ENCODE results near the gene RAB34. TPM values are rescaled to one million over a fixed set of nuclear protein-coding genes. Genes with fewer than 3 reads are reported as not detected.

The RAB34 gene
- total and polyA plus RNA-seq, 9 of the 15 experiments (the other 6 are each of a cell fraction or from before 2014, with no cell fraction given): 0.07 to 3.8 (median 0.46) TPM; not detected in 1

DNA sequence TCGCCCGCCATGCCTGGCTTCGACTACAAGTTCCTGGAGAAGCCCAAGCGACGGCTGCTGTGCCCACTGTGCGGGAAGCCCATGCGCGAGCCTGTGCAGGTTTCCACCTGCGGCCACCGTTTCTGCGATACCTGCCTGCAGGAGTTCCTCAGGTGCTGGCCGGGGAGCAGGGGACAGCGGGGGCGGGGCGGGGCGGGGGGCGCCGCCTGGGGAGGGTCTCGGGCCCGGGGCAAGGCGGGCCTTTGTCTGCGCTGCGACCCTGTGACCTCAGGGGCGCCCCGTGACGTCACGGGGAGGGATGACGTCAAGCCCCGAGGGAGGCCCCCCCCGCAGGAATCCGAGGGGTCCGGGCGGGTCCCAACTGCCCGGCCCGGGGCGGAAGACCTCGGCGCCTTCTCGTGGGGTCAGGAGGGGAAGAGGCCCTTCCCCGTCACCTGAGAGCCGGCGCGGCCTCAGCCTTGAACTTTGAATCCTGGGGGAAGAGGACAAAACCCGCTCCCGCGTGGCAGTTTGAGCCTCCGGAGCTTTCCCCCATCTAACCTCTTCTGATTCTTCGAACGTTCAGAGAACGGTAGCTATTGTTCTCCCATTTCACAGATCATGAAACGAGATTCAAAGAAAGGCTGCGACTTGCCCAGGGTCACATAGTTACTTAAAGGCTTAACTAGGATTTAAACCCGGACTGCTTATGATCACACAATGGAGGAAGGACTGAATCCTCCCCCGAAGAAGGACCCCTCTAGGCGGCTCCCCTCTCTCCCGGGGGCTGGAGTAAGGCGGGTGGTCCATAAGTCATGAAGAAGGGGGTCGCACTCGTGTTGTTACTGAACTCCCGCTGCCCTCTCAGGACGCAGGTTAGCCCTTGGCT, 26.7 kb upstream of the RAB34 start (continued):
- TF ChIP-seq HNRNPLL (IDR thresholded peaks at IDR 0.05; ENCODE audit: low read depth, low read length, poor library complexity, severe bottlenecking): no peak
- TF ChIP-seq NFE2L1 (tag; IDR thresholded peaks at IDR 0.05; ENCODE audit: borderline replicate concordance, low read depth): no peak
- TF ChIP-seq SMARCB1 (IDR thresholded peaks at IDR 0.05; ENCODE audit: insufficient read length, low read depth): no peak
- TF ChIP-seq, protein P1, sequence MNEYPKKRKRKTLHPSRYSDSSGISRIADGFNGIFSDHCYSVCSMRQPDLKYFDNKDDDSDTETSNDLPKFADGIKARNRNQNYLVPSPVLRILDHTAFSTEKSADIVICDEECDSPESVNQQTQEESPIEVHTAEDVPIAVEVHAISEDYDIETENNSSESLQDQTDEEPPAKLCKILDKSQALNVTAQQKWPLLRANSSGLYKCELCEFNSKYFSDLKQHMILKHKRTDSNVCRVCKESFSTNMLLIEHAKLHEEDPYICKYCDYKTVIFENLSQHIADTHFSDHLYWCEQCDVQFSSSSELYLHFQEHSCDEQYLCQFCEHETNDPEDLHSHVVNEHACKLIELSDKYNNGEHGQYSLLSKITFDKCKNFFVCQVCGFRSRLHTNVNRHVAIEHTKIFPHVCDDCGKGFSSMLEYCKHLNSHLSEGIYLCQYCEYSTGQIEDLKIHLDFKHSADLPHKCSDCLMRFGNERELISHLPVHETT (CRISPR knock-in tag; conservative IDR thresholded peaks at IDR 0.05 in 1 of 2, IDR thresholded peaks at IDR 0.05 in 1 of 2): no peak; a peak in 1 of 4 replicates
- TF ChIP-seq NR1H2 (CRISPR knock-in tag; IDR thresholded peaks at IDR 0.05): no peak
- TF ChIP-seq CHD4 (IDR thresholded peaks at IDR 0.05; ENCODE audit: insufficient read depth, insufficient replicate concordance, low read depth, low read length, poor library complexity, severe bottlenecking): no peak
- TF ChIP-seq, protein P2, sequence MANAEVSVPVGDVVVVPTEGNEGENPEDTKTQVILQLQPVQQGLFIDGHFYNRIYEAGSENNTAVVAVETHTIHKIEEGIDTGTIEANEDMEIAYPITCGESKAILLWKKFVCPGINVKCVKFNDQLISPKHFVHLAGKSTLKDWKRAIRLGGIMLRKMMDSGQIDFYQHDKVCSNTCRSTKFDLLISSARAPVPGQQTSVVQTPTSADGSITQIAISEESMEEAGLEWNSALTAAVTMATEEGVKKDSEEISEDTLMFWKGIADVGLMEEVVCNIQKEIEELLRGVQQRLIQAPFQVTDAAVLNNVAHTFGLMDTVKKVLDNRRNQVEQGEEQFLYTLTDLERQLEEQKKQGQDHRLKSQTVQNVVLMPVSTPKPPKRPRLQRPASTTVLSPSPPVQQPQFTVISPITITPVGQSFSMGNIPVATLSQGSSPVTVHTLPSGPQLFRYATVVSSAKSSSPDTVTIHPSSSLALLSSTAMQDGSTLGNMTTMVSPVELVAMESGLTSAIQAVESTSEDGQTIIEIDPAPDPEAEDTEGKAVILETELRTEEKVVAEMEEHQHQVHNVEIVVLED (CRISPR knock-in tag; IDR thresholded peaks at IDR 0.05): 0 out of 2 replicates have a peak, but pooled peaks have one; percentile 2
- no peak for TF ChIP-seq MBD2 (IDR thresholded peaks at IDR 0.05; ENCODE audit: borderline replicate concordance, low read depth)
- no peak for TF ChIP-seq XRCC4 (IDR thresholded peaks at IDR 0.05; ENCODE audit: extremely low read depth, insufficient read depth, insufficient read length)
- TF ChIP-seq PRMT5 (CRISPR knock-in tag; IDR thresholded peaks at IDR 0.05): 0 out of 2 replicates have a peak, but pooled peaks have one; percentile 14
- TF ChIP-seq, protein P3, sequence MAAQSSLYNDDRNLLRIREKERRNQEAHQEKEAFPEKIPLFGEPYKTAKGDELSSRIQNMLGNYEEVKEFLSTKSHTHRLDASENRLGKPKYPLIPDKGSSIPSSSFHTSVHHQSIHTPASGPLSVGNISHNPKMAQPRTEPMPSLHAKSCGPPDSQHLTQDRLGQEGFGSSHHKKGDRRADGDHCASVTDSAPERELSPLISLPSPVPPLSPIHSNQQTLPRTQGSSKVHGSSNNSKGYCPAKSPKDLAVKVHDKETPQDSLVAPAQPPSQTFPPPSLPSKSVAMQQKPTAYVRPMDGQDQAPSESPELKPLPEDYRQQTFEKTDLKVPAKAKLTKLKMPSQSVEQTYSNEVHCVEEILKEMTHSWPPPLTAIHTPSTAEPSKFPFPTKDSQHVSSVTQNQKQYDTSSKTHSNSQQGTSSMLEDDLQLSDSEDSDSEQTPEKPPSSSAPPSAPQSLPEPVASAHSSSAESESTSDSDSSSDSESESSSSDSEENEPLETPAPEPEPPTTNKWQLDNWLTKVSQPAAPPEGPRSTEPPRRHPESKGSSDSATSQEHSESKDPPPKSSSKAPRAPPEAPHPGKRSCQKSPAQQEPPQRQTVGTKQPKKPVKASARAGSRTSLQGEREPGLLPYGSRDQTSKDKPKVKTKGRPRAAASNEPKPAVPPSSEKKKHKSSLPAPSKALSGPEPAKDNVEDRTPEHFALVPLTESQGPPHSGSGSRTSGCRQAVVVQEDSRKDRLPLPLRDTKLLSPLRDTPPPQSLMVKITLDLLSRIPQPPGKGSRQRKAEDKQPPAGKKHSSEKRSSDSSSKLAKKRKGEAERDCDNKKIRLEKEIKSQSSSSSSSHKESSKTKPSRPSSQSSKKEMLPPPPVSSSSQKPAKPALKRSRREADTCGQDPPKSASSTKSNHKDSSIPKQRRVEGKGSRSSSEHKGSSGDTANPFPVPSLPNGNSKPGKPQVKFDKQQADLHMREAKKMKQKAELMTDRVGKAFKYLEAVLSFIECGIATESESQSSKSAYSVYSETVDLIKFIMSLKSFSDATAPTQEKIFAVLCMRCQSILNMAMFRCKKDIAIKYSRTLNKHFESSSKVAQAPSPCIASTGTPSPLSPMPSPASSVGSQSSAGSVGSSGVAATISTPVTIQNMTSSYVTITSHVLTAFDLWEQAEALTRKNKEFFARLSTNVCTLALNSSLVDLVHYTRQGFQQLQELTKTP (IDR thresholded peaks at IDR 0.05; ENCODE audit: low read depth in 1 of 2, partially characterized antibody in 2 of 2): no peak
- peak; percentile 19; the same call in 1 of the 2 replicates for TF ChIP-seq RBFOX2 (IDR thresholded peaks at IDR 0.05; ENCODE audit: low read depth, low read length)
- no peak for TF ChIP-seq SMAD4 (CRISPR knock-in tag; conservative IDR thresholded peaks at IDR 0.05)
- no peak for TF ChIP-seq SAFB2 (IDR thresholded peaks at IDR 0.05; ENCODE audit: borderline replicate concordance, low read depth, low read length, severe bottlenecking)
- peak; percentile 99 for TF ChIP-seq TEAD2 (tag; IDR thresholded peaks at IDR 0.05)
- TF ChIP-seq ZNF79 (CRISPR knock-in tag; IDR thresholded peaks at IDR 0.05; ENCODE audit: low read depth): no peak
- TF ChIP-seq KLF10 (CRISPR knock-in tag; IDR thresholded peaks at IDR 0.05): no peak
- TF ChIP-seq PML (IDR thresholded peaks at IDR 0.05; ENCODE audit: low read length): no peak
- no peak for TF ChIP-seq SMAD3 (CRISPR knock-in tag; conservative IDR thresholded peaks at IDR 0.05)
